Panc1 (cell line): ENCODE results near the gene KLHL8. TPM values are rescaled to one million over a fixed set of nuclear protein-coding genes. Genes with fewer than 3 reads are reported as not detected.

Experiments
- ATAC-seq: fragments of 200-7000 bp; cut with Tn5 transposase; 2 replicates; pipeline ENCODE4 v1.9.1; 2020; ENCODE audit warnings: mild to moderate bottlenecking, moderate library complexity
- BruUV-seq: library from RNA; stranded (reverse); fragments of 400-500 nt; replicated peaks from 2 replicates; lab custom pipeline; 2021; lab: Mats Ljungman, UMichigan
- CTCF ChIA-PET: fragments of 300-600 bp; sonication (Branson Sonifier 250); formaldehyde crosslinking; loops from one replicate; lab custom pipeline; 2022; ENCODE audit warnings: antibody characterized with exemption; lab: Charles Lee
- POLR2A ChIA-PET: fragments of 300-600 bp; sonication (Branson Sonifier 250); formaldehyde crosslinking; loops from one replicate; lab custom pipeline; 2022; ENCODE audit warnings: antibody characterized with exemption; lab: Charles Lee
- DNase-seq: peaks from one replicate; pipeline ENCODE4 v3.0.0-alpha.2; 2010; ENCODE audit warnings: low read depth, low spot score
- H3K27ac ChIP-seq: 2 replicates; pipeline ENCODE4 v1.5.1; 2011; ENCODE audit warnings: mild to moderate bottlenecking, low read length, inconsistent platforms
- H3K27me3 ChIP-seq: fragments of 200-500 bp; sonication (Bioruptor generic); 2 replicates; pipeline ENCODE4 v1.6.0; 2014; ENCODE audit warnings: low read length, inconsistent platforms; ENCODE audit not compliant: control insufficient read depth, insufficient read depth
- H3K36me3 ChIP-seq: fragments of 200-500 bp; sonication (Bioruptor generic); 2 replicates; pipeline ENCODE4 v1.5.1; 2014; ENCODE audit warnings: inconsistent platforms, mild to moderate bottlenecking, low read length, moderate library complexity; ENCODE audit not compliant: control insufficient read depth, insufficient read depth
- H3K4me1 ChIP-seq: 2 replicates; pipeline ENCODE4 v1.5.1; 2011; ENCODE audit warnings: inconsistent platforms, mild to moderate bottlenecking, low read length, moderate library complexity; ENCODE audit not compliant: control insufficient read depth, insufficient read depth
- H3K4me3 ChIP-seq, 2 experiments: 2 replicates each; pipeline ENCODE4 v1.5.1; 2011 to 2012; ENCODE audit warnings: low read depth in 2 of 2, low read length in 2 of 2, mild to moderate bottlenecking in 2 of 2, inconsistent platforms in 1 of 2, moderate library complexity in 1 of 2
- H3K9me3 ChIP-seq: fragments of 200-500 bp; sonication (Bioruptor generic); 2 replicates; pipeline ENCODE4 v1.5.1; 2014; ENCODE audit warnings: low read depth, mild to moderate bottlenecking, inconsistent platforms, low read length, moderate library complexity; ENCODE audit not compliant: control insufficient read depth, insufficient read depth
- CTCF ChIP-seq: fragments of 450-650 bp; IDR thresholded peaks from 2 replicates; pipeline ENCODE4 v1.5.1; 2017; ENCODE audit warnings: mild to moderate bottlenecking
- POLR2AphosphoS5 ChIP-seq: IDR thresholded peaks from 2 replicates; pipeline ENCODE4 v1.6.1; 2012; ENCODE audit warnings: mild to moderate bottlenecking, low read depth, low read length, moderate library complexity
- REST ChIP-seq, 2 experiments: IDR thresholded peaks; 2 replicates each; pipeline ENCODE4 v1.6.1; 2011 to 2012; ENCODE audit warnings: low read depth in 2 of 2, control low read depth in 1 of 2, low read length in 1 of 2, mild to moderate bottlenecking in 1 of 2, moderate library complexity in 1 of 2; ENCODE audit not compliant: insufficient read depth in 1 of 2
- SIN3A ChIP-seq: IDR thresholded peaks from 2 replicates; pipeline ENCODE4 v1.6.1; 2012; ENCODE audit warnings: low read depth, mild to moderate bottlenecking, low read length, moderate library complexity, borderline replicate concordance; ENCODE audit not compliant: insufficient read depth
- TCF7L2 ChIP-seq: IDR thresholded peaks from 2 replicates; pipeline ENCODE4 v1.6.1; 2011; ENCODE audit warnings: mild to moderate bottlenecking, low read depth, low read length, inconsistent platforms
- in situ Hi-C: cut with HindIII; loops from 2 replicates; pipeline ENCODE4 v1.10.0; 2016; ENCODE audit warnings: low sequenced_read_pairs, low pct_unique_long_range_greater_than_20kb
- intact Hi-C: fragments of 100-400 bp; cut with micrococcal nuclease; formaldehyde crosslinking; loops from one replicate; pipeline ENCODE4 v1.10.0; 2022; ENCODE audit not compliant: unreplicated experiment
- total RNA-seq: library from RNA; stranded (reverse); gene quantifications from one replicate; pipeline ENCODE4 v1.2.1, GENCODE V29; 2021; ENCODE audit not compliant: unreplicated experiment

The KLHL8 gene
- total RNA-seq, 1 experiment from 2014 or later, result 9.0 TPM

- TF ChIP-seq POLR2AphosphoS5 (no peak), CTCF (peak; percentile 37), TCF7L2 (no peak), REST (IDR thresholded peaks at IDR 0.05; ENCODE audit: insufficient read depth in 1 of 2, low read depth in 2 of 2, low read length in 1 of 2) (no peak), SIN3A (no peak)
- Histone ChIP-seq H3K4me1 (no peaks in the 10 kb centered on the region), H3K36me3 (peaks cover 2% of the 10 kb centered on the region; the same call in 1 of the 2 replicates), H3K9me3 (no peaks in the 10 kb centered on the region), H3K27ac (no peak overlapping the region), H3K27me3 (no peaks in the 10 kb centered on the region), H3K4me3 (no peak overlapping the region)
- in situ Hi-C loops (no loop called here), intact Hi-C loops (no loop called here)
- ChIA-PET POLR2A (no interaction called here), CTCF (no interaction called here)
- BruUV-seq, result no TSS peak
- DNase-seq (no peak), ATAC-seq (no peak)
These were observed 106.0 kb downstream of the KLHL8 start for GRCh38 chr4:87114245-87115062.

GRCh38 chr4:87112063-87112462 is 108.4 kb downstream of the KLHL8 start:
- ATAC-seq, result no peak
- POLR2A ChIA-PET, result no interaction called here
- H3K36me3 ChIP-seq, result peaks cover 2% of the 10 kb centered on the region; the same call in 1 of the 2 replicates

More at GRCh38 chr4:87112063-87112462, 108.4 kb downstream of the KLHL8 start:
- intact Hi-C loops, result no loop called here
- Histone ChIP-seq H3K4me3 (no peak overlapping the region), H3K4me1 (no peaks in the 10 kb centered on the region), H3K27ac (no peak overlapping the region), H3K27me3 (no peaks in the 10 kb centered on the region), H3K9me3 (no peaks in the 10 kb centered on the region)
- TF ChIP-seq TCF7L2 (no peak), POLR2AphosphoS5 (no peak)
- BruUV-seq, result no TSS peak
- in situ Hi-C loops, result no loop called here
- no peak for DNase-seq
- CTCF ChIA-PET, result no interaction called here

Other genes with a start within 250 kb of the KLHL8 start
- gene HSD17B13, start 102.3 kb upstream of the KLHL8 start, total RNA-seq, result 0.13 TPM
- gene HSD17B11, start 170.6 kb upstream of the KLHL8 start, total RNA-seq, result 34.9 TPM
- 21.7 TPM for gene NUDT9, start 202.0 kb upstream of the KLHL8 start, total RNA-seq